ENCODE data around the gene PLD3.

PLD3 gene

GRCh38 chr19:40413291-40413845 lies 64.9 kb downstream of the PLD3 start, which contains the start of gene PRX:
Gene PRX (minus strand): TSS chr19:40413378. CDS start chr19:40407932, 5,446 bp downstream.
- H3K4me3 ChIP-seq (ENCODE audit: low read depth, low read length), result no peak within 1 kb of the TSS
- no peak for DNase-seq (ENCODE audit: low read depth)
- TF ChIP-seq MAX (IDR thresholded peaks at IDR 0.05; ENCODE audit: low read depth, low read length) (no peak), CTCF (IDR thresholded peaks at IDR 0.05; ENCODE audit: low read depth, low read length) (no peak), MYC (IDR thresholded peaks at IDR 0.05; ENCODE audit: low read depth, low read length) (no peak), POLR2A (IDR thresholded peaks at IDR 0.05; ENCODE audit: extremely low read depth, insufficient read length) (no peak)

GRCh38 chr19:40414542-40415535 lies 66.3 kb downstream of the PLD3 start:
- DNase-seq (ENCODE audit: low read depth), result no peak
- TF ChIP-seq POLR2A (IDR thresholded peaks at IDR 0.05; ENCODE audit: extremely low read depth, insufficient read length) (no peak), CTCF (IDR thresholded peaks at IDR 0.05; ENCODE audit: low read depth, low read length) (no peak), MYC (IDR thresholded peaks at IDR 0.05; ENCODE audit: low read depth, low read length) (no peak), MAX (IDR thresholded peaks at IDR 0.05; ENCODE audit: low read depth, low read length) (no peak)
- H3K4me3 ChIP-seq (ENCODE audit: low read depth, low read length), result no peak overlapping the region

GRCh38 chr19:40415768-40416167 lies 67.3 kb downstream of the PLD3 start:
- DNase-seq (ENCODE audit: low read depth), result no peak
- no peak overlapping the region for H3K4me3 ChIP-seq (ENCODE audit: low read depth, low read length)
- no peak for TF ChIP-seq CTCF (IDR thresholded peaks at IDR 0.05; ENCODE audit: low read depth, low read length)
- TF ChIP-seq MAX (IDR thresholded peaks at IDR 0.05; ENCODE audit: low read depth, low read length), result no peak
- no peak for TF ChIP-seq MYC (IDR thresholded peaks at IDR 0.05; ENCODE audit: low read depth, low read length)
- TF ChIP-seq POLR2A (IDR thresholded peaks at IDR 0.05; ENCODE audit: extremely low read depth, insufficient read length), result no peak

- H3K4me3 ChIP-seq (ENCODE audit: low read depth, low read length), result no peak overlapping the region
- TF ChIP-seq CTCF (IDR thresholded peaks at IDR 0.05; ENCODE audit: low read depth, low read length) (no peak), MYC (IDR thresholded peaks at IDR 0.05; ENCODE audit: low read depth, low read length) (no peak), POLR2A (IDR thresholded peaks at IDR 0.05; ENCODE audit: extremely low read depth, insufficient read length) (no peak), MAX (IDR thresholded peaks at IDR 0.05; ENCODE audit: low read depth, low read length) (no peak)
- DNase-seq (ENCODE audit: low read depth), result no peak
Measured at GRCh38 chr19:40416918-40417642, 68.6 kb downstream of the PLD3 start.

- no peak overlapping the region for H3K4me3 ChIP-seq (ENCODE audit: low read depth, low read length)
- DNase-seq (ENCODE audit: low read depth), result no peak
- TF ChIP-seq POLR2A (IDR thresholded peaks at IDR 0.05; ENCODE audit: extremely low read depth, insufficient read length), result no peak
- no peak for TF ChIP-seq MAX (IDR thresholded peaks at IDR 0.05; ENCODE audit: low read depth, low read length)
- no peak for TF ChIP-seq CTCF (IDR thresholded peaks at IDR 0.05; ENCODE audit: low read depth, low read length)
- TF ChIP-seq MYC (IDR thresholded peaks at IDR 0.05; ENCODE audit: low read depth, low read length), result no peak
Measured at GRCh38 chr19:40417643-40417981, 69.1 kb downstream of the PLD3 start.
